ENCODE measurements around the gene ANGPTL5. TPM values are rescaled to one million over a fixed set of nuclear protein-coding genes. Genes with fewer than 3 reads are reported as not detected.
"Not testable (repeated sequence)": the region's sequence is repeated elsewhere in the genome, so short reads cannot be mapped to it uniquely, and the experiment has no call there.

ANGPTL5 gene
- total RNA-seq, 1 donor from 2014 or later: not detected

DNA sequence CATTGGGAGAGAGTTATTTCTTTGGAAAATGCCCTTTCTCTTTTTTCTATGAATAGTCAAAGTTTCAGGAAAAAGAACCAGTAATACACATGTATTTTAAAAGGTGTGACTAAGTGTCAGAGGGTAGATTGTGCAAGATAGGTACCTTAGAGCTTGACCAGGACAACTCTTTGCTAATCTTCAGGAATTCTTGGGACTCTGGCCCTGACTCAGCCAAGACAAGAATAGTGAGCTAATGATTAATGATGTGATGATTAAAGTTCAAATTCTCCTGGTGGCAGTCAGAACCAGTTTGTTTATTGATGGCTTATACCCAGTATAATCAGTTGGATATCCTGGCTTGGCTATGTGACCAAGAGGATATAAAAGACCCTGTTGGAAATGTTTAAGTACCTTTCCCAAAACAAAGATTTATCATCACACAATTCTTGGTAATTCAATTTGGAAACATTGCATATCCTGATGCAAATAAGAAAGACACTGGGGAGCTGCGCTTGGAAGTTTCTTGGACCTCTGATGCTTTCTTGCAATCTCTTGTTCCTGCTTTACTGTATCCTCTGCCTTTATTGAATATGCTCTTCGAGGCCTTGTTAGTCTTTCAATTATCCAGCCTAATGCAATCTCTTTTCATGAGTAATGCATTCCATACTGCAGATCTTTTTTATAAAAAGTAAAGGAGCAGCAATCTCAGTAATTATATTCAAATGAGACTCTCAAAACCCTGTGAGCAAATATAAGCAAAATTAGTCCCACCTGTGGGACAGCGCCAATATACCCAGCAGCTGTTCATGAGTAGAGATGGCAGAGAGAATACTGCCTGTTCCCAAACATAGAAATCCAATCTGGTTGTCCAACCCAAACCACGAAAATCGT lies 49.5 kb downstream of the ANGPTL5 start:
- H3K27me3 ChIP-seq (ENCODE audit: control insufficient read depth, insufficient read depth, low read length): no peaks in the 10 kb centered on the region
- TF ChIP-seq, protein P1, sequence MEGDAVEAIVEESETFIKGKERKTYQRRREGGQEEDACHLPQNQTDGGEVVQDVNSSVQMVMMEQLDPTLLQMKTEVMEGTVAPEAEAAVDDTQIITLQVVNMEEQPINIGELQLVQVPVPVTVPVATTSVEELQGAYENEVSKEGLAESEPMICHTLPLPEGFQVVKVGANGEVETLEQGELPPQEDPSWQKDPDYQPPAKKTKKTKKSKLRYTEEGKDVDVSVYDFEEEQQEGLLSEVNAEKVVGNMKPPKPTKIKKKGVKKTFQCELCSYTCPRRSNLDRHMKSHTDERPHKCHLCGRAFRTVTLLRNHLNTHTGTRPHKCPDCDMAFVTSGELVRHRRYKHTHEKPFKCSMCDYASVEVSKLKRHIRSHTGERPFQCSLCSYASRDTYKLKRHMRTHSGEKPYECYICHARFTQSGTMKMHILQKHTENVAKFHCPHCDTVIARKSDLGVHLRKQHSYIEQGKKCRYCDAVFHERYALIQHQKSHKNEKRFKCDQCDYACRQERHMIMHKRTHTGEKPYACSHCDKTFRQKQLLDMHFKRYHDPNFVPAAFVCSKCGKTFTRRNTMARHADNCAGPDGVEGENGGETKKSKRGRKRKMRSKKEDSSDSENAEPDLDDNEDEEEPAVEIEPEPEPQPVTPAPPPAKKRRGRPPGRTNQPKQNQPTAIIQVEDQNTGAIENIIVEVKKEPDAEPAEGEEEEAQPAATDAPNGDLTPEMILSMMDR (IDR thresholded peaks at IDR 0.05; ENCODE audit: insufficient read depth, low read length, poor library complexity, severe bottlenecking): no peak
- no peaks in the 10 kb centered on the region for H3K36me3 ChIP-seq (ENCODE audit: control insufficient read depth, insufficient read depth, low read length)
- DNase-seq (ENCODE audit: low read depth): peak; percentile 86
- H3K4me3 ChIP-seq (ENCODE audit: low read depth, low read length): no peak overlapping the region

DNA sequence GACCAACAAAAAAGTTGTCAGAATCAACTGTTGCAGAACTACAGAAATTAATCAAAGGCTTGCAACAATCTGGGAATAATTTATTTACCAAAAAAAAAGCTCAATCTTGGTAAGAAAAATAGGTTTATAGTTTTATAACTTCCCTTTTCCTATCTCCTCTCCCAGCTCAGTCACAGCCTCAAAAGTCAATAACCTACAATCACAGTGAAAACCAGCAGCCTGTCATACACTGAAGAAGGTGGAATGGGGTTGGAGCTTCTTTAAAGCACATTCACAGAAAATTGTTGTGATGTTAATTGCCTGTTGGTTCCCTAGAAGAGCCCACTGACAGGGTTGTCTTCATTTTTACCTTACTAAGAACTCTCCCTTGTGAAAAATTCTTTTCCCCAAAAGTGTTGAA lies 52.2 kb downstream of the ANGPTL5 start:
- no peak overlapping the region for H3K4me3 ChIP-seq (ENCODE audit: low read depth, low read length)
- no peak for DNase-seq (ENCODE audit: low read depth)
- no peaks in the 10 kb centered on the region for H3K36me3 ChIP-seq (ENCODE audit: control insufficient read depth, insufficient read depth, low read length)
- H3K27me3 ChIP-seq (ENCODE audit: control insufficient read depth, insufficient read depth, low read length): no peaks in the 10 kb centered on the region
- TF ChIP-seq, protein P1 (IDR thresholded peaks at IDR 0.05; ENCODE audit: insufficient read depth, low read length, poor library complexity, severe bottlenecking): no peak

DNA sequence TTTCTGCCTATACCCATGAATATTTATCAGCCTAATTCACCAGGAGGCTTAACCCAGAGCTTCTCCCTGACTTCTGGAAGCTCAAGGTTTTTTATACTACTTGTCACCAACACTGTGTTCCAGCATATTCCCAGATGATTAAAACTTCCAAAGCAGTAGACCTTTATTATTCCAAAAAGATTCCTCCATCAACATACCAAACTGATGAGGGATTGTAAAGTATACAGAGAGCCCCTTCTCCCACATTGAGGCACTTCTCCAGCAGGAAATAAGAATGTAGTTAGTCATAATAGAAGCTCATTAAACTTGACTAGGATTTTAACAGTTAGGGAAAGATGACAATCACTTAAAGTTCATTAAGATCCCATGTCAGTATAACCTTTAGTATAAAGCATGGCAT lies 53.0 kb downstream of the ANGPTL5 start:
- peak; percentile 56 for DNase-seq (ENCODE audit: low read depth)
- Histone ChIP-seq H3K4me3 (ENCODE audit: low read depth, low read length) (no peak overlapping the region), H3K27me3 (ENCODE audit: control insufficient read depth, insufficient read depth, low read length) (no peaks in the 10 kb centered on the region), H3K36me3 (ENCODE audit: control insufficient read depth, insufficient read depth, low read length) (no peaks in the 10 kb centered on the region)
- TF ChIP-seq, protein P1 (IDR thresholded peaks at IDR 0.05; ENCODE audit: insufficient read depth, low read length, poor library complexity, severe bottlenecking): no peak

DNA sequence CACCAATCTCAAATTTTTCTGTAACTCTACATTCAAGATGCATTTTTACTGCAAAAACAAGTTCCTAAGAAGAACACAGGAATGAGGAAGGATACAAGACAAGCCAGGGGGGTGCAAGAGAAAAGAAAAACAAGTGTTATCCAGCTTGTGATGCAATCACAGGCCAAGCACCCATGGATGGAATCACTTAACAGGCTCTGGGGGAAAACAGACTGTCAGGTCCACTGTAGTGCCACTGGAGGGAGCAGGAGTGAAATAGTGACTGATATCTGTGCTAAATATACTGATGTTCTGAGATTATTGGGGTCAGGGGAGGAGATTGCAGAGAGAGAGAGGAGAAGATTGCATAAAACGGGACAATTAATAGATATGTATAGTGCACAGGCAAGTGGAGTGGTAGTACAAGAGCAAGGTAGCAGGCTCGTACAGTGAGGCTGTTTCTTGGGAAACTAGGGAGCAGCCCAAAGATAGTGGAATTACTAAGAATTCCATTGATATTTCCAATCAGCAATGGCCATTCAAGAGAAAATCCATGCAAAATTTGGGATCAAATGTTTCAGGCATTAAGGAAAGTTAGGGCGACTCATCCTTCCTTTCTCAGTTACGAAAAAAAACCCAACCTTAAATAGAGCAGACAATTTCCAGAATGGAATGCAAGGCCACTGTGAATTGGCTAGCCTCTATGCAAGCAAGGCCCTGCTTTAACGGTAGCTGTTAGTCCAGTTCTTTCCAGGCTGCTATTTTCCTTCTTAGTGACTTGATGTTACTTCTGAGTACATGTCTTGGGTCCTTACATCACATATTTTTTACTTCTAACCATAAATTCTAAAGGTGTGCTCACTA lies 53.7 kb downstream of the ANGPTL5 start:
- Histone ChIP-seq H3K36me3 (ENCODE audit: control insufficient read depth, insufficient read depth, low read length) (no peaks in the 10 kb centered on the region), H3K27me3 (ENCODE audit: control insufficient read depth, insufficient read depth, low read length) (no peaks in the 10 kb centered on the region), H3K4me3 (ENCODE audit: low read depth, low read length) (no peak overlapping the region)
- no peak for DNase-seq (ENCODE audit: low read depth)
- TF ChIP-seq, protein P1 (IDR thresholded peaks at IDR 0.05; ENCODE audit: insufficient read depth, low read length, poor library complexity, severe bottlenecking): peak; percentile 56

DNA sequence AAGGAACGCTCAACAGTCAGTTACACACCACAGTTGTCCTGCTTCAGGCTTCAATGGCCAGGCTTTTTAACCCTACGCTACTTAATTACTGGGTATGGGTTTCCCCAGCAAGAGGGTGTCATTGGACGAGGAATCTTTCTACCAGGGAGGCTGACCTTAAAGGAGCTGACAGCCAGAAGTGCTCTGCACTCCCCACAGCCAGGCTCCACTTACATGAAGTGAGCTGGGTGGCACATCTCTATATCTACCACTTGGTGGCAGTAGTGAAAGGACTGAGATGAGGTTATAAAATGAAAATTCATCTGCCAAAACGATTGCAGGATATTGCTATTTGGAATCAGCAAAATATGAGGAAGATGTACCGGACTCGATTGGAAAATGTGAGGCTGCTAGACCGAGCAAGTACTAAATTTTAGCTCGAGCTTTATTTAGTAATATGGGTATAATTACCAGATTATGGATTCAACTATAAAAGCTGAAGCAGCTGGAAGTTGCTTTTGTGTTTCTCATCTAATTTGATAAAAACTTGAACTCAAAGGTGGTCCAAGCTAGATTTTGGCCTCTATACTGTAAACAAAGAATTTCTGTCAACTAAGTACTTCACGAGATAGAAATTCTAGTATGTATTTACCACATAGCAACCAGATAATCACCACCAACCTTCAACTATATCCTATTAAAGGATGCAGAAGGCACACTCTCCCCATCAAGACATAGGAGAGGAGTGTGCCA lies 55.5 kb downstream of the ANGPTL5 start:
- DNase-seq (ENCODE audit: low read depth): no peak
- H3K4me3 ChIP-seq (ENCODE audit: low read depth, low read length): no peak overlapping the region
- no peaks in the 10 kb centered on the region for H3K27me3 ChIP-seq (ENCODE audit: control insufficient read depth, insufficient read depth, low read length)
- no peaks in the 10 kb centered on the region for H3K36me3 ChIP-seq (ENCODE audit: control insufficient read depth, insufficient read depth, low read length)
- TF ChIP-seq, protein P1 (IDR thresholded peaks at IDR 0.05; ENCODE audit: insufficient read depth, low read length, poor library complexity, severe bottlenecking): peak; percentile 75

DNA sequence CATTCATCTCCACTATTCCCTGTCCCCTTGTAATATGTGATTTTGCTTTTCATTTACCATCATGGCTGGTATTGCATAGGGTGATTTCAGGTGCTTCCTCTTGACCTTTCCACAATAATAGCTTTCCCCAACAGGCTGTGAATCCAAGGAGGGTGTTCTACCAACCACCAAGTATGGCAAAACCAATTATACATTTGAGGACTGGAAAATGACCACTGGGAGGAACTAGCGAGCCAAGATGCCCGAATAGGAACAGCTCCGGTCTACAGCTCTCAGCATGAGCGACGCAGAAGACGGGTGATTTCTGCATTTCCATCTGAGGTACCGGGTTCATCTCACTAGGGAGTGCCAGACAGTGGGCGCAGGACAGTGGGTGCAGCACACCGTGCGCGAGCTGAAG lies 64.1 kb downstream of the ANGPTL5 start:
- DNase-seq (ENCODE audit: low read depth); H3K27me3 ChIP-seq (ENCODE audit: control insufficient read depth, insufficient read depth, low read length); H3K4me3 ChIP-seq (ENCODE audit: low read depth, low read length); H3K36me3 ChIP-seq (ENCODE audit: control insufficient read depth, insufficient read depth, low read length): not testable (repeated sequence)
